NB4 (cell line): ENCODE measurements around the gene DIP2C.

Experiments used
- DNase-seq: peaks from one replicate; pipeline ENCODE4 v3.0.0; 2010; ENCODE audit warnings: low read depth
- H3K4me3 ChIP-seq: one replicate; pipeline ENCODE4 v1.5.1; 2011; ENCODE audit warnings: mild to moderate bottlenecking, low read depth, low read length, moderate library complexity
- MYC ChIP-seq: IDR thresholded peaks from 2 replicates; pipeline ENCODE4 v1.6.1; 2011; ENCODE audit warnings: low read depth, low read length
- POLR2A ChIP-seq: IDR thresholded peaks from 2 replicates; pipeline ENCODE4 v1.6.1; 2011; ENCODE audit warnings: mild to moderate bottlenecking; ENCODE audit not compliant: insufficient read length; ENCODE audit errors: extremely low read depth
- TF ChIP-seq, protein P1 (sequence below): IDR thresholded peaks from 2 replicates; pipeline ENCODE4 v1.6.1; 2011; ENCODE audit warnings: low read depth, low read length
- TF ChIP-seq, protein P2 (sequence below): IDR thresholded peaks from one replicate; pipeline ENCODE4 v1.5.1; 2012; ENCODE audit warnings: low read depth, low read length

DIP2C gene

DNA sequence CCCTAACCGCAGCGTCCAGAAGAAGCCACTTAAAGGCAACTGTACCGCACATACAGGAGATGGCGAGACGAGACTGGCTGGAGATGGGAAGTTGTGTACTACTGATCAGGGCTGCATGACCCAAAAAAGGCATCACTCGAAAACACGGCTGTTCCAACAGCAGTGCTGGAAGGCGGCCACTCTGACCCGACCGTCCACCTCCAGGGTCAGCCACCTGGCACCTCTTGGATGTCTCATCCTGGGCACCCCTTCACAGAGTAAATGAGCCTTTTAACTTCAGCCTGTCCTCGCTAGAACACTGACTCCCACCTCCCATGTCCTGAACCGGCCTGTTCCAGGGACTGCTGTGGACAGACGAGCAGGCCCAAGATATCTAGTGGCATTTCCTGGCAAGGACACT is 180.7 kb downstream of the DIP2C start:
- no peak for DNase-seq
- TF ChIP-seq MYC (no peak), POLR2A (no peak)
- TF ChIP-seq, protein P1, sequence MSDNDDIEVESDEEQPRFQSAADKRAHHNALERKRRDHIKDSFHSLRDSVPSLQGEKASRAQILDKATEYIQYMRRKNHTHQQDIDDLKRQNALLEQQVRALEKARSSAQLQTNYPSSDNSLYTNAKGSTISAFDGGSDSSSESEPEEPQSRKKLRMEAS = no peak
- TF ChIP-seq, protein P2, sequence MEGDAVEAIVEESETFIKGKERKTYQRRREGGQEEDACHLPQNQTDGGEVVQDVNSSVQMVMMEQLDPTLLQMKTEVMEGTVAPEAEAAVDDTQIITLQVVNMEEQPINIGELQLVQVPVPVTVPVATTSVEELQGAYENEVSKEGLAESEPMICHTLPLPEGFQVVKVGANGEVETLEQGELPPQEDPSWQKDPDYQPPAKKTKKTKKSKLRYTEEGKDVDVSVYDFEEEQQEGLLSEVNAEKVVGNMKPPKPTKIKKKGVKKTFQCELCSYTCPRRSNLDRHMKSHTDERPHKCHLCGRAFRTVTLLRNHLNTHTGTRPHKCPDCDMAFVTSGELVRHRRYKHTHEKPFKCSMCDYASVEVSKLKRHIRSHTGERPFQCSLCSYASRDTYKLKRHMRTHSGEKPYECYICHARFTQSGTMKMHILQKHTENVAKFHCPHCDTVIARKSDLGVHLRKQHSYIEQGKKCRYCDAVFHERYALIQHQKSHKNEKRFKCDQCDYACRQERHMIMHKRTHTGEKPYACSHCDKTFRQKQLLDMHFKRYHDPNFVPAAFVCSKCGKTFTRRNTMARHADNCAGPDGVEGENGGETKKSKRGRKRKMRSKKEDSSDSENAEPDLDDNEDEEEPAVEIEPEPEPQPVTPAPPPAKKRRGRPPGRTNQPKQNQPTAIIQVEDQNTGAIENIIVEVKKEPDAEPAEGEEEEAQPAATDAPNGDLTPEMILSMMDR = no peak
- no peak overlapping the region for H3K4me3 ChIP-seq

DNA sequence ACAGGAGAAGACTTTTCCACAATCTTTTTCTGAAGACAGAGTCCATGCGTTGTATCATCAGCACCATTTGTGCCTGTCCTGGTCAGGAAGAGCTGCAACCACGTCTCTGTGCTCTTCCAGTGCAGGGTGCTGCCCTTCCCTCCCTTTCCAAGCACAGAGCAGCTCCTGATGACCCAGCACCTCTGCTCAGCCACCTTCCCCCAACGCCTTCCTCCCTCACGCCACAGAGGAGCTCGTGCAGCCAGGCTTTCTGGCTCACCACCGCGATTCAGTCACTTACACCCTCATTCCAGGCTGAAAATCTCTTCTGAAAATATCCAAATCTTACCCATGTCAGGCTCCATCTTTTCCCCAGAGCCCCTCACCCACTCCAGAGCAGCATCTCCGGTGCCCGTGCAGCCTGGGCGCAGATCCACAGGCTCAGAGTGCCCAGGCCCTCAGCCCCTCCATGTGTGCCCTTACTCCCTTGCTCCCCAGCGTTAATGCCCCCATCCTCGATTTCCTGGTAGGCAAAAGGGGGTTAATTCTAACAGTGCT is 181.5 kb downstream of the DIP2C start:
- DNase-seq = no peak
- no peak overlapping the region for H3K4me3 ChIP-seq
- no peak for TF ChIP-seq POLR2A
- no peak for TF ChIP-seq MYC
- TF ChIP-seq, protein P1 = no peak

DNA sequence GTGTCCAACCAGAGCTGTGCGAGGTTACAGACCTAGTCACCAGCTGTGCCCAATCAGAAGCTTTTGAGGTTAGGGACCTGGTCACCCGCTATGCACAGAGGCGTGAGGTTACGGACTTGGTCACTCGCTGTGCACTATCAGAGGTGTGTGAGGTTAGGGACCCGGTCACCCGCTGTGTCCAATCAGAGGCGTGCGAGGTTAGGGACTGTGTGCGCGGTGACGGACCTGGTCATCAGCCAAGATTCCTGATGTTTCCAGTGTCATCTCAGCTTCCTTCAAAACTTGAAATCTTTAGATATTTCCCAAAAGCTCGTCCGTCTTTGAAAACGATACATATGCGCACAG is 182.1 kb downstream of the DIP2C start:
- no peak for DNase-seq
- no peak overlapping the region for H3K4me3 ChIP-seq
- TF ChIP-seq, protein P1 = no peak
- TF ChIP-seq POLR2A = no peak
- TF ChIP-seq, protein P2 = no peak
- no peak for TF ChIP-seq MYC

DNA sequence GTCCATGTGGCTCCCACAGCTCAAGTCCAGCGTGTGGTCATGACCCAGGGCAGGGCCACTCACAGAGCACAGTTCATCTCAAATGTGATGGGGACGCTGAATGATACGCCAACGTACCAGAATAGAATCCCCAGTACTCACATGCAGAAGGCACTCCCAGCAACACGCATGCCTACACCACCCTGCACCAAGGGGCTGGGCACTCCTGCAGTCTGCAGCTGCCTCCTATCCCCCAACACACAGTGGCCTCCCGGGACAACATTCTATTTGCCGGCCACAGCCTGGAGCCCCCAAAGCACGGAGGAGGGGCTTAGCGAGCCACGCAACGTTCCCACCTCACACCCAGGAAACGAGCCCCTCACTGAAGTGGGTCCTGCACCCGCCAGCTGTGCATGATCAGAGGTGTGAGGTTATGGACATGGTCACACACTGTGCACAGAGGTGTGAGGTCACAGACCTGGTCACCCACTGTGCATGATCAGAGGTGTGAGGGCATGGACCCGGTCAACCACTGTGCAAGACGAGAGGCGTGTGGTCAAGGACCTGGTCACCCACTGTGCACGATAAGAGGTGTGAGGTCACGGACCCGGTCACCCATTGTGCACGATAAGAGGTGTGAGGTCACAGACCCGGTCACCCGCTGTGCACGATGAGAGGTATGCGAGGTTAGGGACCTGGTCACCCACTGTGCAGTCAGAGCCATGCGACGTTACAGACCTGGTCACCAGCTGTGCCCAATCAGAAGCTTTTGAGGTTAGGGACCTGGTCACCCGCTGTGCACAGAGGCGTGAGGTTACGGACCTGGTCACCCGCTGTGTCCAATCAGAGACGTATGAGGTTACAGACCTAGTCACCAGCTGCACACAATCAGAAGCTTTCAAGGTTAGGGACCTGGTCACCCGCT is 182.8 kb downstream of the DIP2C start:
- no peak for DNase-seq
- no peak overlapping the region for H3K4me3 ChIP-seq

DNA sequence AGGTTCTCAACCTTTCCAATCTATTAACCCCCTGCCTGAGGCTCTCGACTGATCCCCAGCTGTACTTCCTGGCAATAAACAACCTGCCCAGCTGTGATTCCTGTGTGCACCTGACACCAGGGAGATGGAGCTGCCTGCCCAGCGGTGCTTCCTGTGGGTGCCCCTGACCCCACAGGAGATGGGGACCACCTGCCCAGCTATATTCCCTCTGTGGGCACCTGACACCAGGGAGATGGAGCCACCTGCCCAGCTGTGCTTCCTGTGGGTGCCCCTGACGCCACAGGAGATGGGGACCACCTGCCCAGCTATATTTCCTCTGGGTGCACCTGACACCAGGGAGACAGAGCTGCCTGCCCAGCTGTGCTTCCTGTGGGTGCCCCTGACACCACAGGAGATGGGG is 184.0 kb downstream of the DIP2C start:
- no peak overlapping the region for H3K4me3 ChIP-seq
- TF ChIP-seq, protein P1 = no peak
- no peak for DNase-seq

More for the DNA sequence above, 182.8 kb downstream of the DIP2C start:
- TF ChIP-seq MYC = no peak
- TF ChIP-seq, protein P1 = no peak
- TF ChIP-seq POLR2A = no peak
- TF ChIP-seq, protein P2 = no peak

DNA sequence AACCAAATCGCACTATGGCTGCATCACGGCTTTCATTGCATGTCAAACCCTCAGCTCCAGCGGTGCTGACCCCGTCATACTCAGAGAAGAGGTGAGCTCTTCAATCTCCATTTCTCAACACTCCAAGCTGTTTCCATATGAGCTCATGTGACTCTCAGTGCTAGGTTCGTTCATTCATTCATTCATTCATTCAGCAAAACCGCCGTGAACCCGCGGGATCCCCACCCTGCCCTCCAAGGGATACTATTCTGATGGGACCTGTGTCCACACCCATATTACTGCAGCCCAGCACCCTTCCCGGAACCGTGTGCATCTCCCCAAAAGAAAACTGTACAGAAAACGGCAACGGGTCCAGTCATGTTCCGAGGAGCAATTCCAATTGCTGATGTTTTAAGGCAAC is 184.7 kb downstream of the DIP2C start:
- TF ChIP-seq POLR2A (no peak), MYC (no peak)
- TF ChIP-seq, protein P1 = no peak
- TF ChIP-seq, protein P2 = no peak
- H3K4me3 ChIP-seq = no peak overlapping the region
- DNase-seq = no peak

DNA sequence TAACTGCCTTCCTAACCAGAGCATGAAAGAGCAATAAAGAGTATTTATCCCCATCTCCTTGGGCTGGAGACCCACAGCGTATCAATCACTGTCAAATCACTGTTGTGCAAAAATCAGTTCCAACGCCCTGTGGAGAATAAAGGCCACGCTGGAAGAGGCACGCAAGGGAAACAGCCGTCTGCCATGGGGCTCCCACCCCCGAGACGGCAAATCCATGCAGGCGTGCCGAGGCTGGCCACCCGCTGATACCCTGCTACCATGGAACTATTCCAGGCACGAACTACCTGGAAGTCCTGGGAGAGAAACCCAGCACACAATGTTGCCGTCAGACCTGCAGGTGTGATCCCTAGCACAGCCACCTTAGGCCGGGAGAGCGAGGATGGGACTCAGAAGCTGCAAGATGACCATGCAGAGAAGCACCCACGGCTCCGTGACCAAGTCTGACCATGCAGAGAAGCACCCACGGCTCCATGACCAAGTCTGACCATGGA is 185.3 kb downstream of the DIP2C start:
- H3K4me3 ChIP-seq = no peak overlapping the region
- DNase-seq = no peak
- TF ChIP-seq, protein P1 = no peak
- TF ChIP-seq POLR2A (no peak), MYC (no peak)
- TF ChIP-seq, protein P2 = no peak
